Stimulated activated CD8-positive, alpha-beta memory T cell treated with anti-CD3 and anti-CD28 coated beads, Interleukin-7, amount 100 ng/mL, for 48 hours (primary cell): ENCODE data around the gene FPR2.
A peak's percentile ranks its signal among the peaks of the same experiment; 100 is the strongest.
"Not testable (repeated sequence)": the region's sequence is repeated elsewhere in the genome, so short reads cannot be mapped to it uniquely, and the experiment has no call there.

Source experiments
- DNase-seq, 2 donors: peaks; one replicate each; pipeline ENCODE4 v3.0.0-alpha.2; 2020; ENCODE audit warnings: low read depth in 1 of 2; ENCODE audit errors: extremely low read depth in 1 of 2

FPR2 gene

DNA sequence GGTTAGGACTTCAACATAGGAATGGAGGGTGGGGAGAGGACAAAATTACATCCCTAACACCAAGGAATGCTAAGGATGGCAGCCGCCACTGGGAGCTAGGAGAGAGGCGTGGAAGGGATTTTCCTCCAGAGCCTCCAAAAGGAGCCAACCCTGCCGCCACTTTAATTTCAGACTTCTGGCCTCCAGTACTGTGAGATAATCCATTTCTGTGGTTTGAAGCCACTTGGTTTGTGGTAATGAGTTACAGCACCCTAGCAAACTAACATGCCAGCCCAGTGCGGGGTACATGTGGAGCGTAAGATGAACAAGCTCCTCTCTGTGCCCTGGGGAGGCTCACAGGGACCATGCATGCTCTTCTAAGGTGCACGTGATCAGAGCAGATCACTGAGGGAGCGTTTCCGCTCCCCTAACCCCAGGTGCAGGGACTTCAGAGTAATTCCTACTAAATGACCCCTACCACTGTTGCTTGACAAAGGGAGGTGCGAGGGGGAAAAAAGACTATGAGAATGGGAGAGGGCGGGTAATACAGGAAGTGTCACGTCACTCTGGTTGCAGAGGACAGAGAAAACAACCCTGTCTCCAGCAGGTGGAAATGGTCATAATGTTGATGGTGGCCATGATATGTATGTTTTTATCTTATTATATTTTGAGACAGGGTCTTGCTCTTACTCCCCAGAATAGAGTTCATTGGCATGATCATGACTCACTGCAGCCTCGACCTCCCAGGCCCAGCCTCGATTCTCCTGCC, 21.3 kb upstream of the FPR2 start:
- DNase-seq: no peak

DNA sequence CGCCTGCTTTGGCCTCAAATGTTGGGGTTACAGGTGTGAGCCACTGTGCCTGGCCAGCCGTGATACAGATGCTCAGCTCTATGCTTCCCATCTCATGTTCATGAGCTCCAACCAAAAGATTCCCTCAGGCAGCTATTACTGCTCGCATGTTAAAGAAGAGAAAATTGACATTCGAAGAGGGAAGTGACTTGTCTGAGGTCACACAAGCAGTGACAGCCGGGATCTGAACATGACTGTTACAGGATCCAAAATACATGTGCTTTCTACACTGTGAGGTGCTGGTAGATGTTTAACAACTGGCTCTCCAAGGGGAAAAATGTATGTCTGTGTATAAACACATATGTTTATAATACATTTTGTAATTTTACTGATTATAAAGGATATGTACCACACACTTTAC, 20.6 kb upstream of the FPR2 start:
- DNase-seq: no peak

DNA sequence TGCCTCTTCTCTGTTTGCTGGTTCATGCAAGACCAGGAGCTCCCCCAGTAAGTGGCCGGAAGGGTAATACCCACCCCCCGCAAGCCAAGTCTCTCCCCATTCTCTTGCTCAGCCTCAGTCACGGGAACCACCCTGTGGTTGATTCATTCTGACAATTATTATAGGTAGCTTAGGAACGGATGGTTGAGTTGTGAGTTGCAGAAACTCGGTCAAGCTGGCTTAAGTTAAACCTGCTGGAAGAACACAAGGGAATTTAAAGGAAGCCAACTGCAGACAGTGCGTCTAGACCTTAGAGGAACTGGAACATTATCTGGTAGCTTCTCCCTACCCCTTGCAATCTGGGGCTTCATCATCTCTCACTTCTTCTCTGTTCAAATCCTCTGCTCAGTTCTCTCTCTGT, 18.2 kb upstream of the FPR2 start:
- DNase-seq: no peak

DNA sequence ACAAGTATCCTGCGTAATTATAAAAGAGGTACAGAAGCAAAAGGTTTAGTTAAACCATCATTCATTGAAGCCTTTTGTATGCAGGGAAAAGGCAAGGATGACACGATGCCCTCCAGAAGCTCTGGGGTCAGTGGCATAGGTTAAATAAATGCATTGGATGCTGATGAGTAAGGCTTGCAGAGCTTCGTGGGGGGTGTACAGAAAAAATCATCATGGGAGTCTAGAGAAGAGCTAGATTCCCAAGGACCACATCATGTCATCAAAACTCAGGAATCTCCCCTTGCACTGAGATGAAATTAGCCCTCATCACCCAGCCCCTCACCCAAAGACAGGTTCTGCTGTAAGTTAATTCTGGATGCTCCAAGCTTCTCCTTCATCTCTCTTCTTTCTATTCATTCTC, 17.6 kb upstream of the FPR2 start:
- DNase-seq: no peak

DNA sequence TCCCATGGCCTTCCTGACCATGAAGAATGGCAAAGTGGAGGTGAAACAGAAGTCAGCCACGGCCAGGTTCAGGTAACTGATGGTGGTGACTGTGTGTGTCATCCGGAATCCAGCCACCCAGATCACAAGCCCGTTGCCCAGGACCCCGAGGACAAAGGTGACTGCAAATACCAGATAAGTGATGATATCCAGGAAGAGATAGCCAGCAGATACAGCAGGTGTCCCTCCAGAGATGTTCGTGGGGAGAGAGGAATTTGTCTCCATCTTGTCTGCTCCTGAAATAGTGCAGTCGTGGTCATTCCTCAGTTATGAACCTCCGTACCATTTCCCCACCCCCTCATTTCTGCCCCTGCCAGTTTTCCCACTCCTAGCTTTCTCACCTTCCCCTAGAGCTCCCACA, 14.2 kb upstream of the FPR2 start:
- DNase-seq: no peak

DNA sequence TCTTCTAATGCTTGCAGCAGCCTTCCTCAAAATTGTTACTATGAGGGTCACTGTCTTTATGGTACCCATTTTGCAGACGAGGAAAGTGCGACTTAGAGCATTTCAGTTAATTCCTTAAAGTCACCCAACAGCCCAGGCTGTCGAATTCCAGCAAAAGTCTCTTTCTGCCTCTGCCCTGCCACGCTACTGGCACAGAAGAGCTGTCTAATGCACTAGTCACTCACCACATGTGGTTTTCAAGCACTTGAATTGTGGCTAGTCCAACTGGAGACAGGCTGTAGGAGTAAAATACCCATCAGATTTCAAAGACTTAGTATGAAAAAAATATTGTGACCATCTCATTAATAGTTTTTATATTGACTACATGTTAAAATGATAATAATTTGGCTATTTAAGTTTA, 11.0 kb upstream of the FPR2 start:
- DNase-seq: no peak

DNA sequence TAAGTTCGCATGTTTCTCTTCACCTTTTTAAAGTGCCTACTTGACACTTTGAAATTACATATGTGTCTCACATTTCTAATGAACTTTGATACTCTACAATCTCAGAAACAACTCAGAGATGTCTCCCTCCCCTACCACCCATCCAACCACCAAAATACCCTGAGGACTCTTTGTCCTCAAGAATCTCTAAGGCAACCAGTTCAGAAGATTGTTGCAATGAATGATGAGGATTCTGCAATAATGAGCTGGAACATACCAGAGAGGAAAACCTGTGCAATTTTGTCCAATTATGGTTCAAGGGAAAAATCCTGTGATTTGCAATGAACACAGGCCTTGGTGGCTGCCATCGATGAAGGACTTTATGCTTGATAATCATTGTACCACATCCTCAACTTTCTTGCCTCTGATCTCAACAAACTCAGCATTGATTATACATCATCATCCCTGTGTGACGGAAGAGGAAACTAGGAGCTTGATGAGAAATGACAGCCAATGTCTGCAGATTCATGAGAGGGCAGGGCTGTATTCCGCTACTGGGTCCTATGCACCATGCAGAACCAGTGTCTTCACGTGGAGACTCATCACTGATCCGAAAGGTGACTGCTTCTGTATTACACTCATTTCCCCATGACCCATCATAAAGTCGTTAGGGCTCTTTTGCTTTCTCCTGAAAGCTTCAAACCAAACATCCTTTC, 10.4 kb upstream of the FPR2 start:
- no peak for DNase-seq

GRCh38 chr19:51751655-51752054, 9.3 kb upstream of the FPR2 start, which contains the start of gene FPR1:
Gene FPR1, minus strand, starts transcription at chr19:51751878. Its CDS starts 4,884 bp downstream, at chr19:51746994.
- no peak for DNase-seq

- DNase-seq: no peak
Measured at GRCh38 chr19:51754109-51754508, 6.9 kb upstream of the FPR2 start.

- no peak for DNase-seq
Measured at GRCh38 chr19:51754770-51755169, 6.2 kb upstream of the FPR2 start.

DNA sequence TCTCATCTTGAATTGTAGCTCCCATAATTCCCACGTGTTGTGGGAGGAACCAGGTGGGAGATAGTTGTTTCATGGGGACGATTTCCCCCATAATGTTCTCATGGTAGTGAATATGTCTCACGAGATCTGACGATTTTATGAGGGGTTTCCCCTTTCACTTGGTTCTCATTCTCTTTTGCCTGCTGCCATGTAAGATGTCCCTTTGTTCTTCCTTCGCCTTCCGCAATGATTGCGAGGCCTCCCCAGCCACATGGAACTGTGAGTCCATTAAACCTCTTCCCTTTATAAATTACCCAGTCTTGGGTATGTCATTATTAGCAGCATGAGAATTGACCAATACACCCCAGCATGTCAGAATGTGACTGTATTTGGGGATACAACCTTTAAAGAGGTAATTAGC, 5.4 kb upstream of the FPR2 start:
- no peak for DNase-seq

DNA sequence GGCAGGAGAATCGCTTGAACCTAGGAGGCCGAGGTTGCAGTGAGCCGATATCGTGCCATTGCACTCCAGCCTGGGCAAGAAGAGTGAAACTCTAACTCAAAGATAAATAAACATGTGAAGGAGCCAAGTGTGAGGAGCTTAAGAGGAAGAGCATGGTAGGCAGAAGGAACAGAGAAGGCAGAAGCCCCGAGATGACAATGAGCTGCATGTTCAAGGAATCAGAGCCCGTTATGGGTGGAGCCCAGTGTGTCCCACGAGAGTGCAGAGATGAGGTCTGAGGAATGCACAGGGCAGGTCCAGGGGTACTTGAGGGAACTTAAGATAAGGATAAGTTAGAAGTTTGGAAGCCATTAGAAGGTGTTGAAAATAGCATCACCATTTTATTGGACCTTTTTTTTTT, 716 bp downstream of the FPR2 start:
- DNase-seq: no peak

DNA sequence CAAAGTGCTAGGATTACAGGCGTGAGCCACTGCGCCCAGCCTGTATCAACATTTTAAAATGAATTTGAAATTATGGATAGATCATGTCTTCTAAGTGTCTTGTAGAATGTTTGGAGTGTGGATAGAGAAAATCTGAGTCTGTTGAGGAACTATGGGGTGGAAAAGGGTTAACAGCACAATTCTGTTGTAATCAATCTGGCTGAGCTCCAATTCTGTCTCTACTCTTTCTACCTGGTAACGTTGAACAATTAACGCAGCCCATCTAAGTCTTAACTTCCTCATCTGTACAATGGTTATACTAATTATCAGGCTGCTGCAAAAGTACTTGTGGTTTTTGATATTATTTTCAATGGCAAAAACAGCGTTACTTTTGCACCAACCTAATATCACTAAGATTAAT, 4.1 kb downstream of the FPR2 start:
- DNase-seq: no peak

DNA sequence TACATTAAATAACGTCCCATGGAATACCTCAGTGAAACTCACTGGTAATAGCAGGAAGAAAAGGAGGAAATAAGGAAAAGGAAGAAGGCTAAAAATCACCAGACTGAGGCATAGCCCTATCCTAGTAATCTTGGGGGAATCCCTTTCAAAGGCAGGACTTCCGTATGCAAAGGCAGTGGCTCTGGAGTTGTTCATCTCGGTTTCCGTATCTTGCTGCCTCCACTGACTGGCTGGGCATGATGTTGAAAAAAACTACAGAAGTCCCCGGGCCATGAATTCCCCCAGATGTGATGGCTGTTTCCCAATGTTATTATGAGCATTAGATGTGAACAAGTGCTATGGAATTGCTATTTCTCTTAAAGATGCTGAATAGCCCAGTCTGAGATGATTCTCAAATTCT, 5.5 kb downstream of the FPR2 start:
- DNase-seq: no peak

- no peak for DNase-seq
Measured at GRCh38 chr19:51771376-51772130, 10.6 kb downstream of the FPR2 start.

- no peak for DNase-seq
Measured at GRCh38 chr19:51772977-51773376, 12.0 kb downstream of the FPR2 start.

DNA sequence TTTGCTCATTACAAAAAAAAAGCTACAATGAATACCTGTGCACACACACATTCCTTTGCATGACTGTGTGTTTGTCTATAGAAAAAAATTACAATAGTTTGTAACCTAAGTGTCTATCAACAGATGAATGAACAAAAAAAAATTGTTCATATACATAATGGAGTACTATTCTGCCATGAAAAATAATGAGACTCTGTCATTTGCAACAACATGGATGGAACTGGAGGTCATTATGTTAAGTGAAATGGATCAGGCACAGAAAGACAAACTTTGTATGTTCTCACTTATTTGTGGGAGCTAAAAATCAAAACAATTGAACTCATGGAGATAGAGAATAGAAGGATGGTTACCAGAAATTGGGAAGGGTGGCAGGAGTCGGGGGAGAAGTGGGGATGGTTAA, 15.6 kb downstream of the FPR2 start:
- not testable (repeated sequence) for DNase-seq

- DNase-seq: peak in 1 of 2 donors; percentile 11
Measured at GRCh38 chr19:51777570-51778462, 16.8 kb downstream of the FPR2 start.

DNA sequence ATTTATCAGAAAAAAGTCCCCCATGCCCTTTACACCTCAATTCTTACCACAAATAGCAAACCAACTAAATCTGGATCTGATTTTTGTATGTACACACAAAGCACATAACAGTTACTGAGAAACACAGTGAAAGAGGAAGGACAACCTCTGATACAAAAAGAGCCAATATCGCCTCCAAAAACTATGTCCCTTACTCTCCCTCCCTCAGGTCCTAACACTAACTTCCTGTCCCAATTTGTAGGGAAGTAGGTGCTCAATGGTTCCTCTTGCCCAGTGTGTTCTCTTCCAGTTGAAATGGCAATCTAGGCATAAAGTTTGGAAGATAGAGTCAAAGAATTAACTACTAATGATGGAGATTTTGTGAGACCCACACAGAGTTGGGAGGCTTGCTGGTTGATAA, 18.2 kb downstream of the FPR2 start:
- DNase-seq: no peak

- no peak for DNase-seq
Measured at GRCh38 chr19:51779703-51780102, 18.7 kb downstream of the FPR2 start.

DNA sequence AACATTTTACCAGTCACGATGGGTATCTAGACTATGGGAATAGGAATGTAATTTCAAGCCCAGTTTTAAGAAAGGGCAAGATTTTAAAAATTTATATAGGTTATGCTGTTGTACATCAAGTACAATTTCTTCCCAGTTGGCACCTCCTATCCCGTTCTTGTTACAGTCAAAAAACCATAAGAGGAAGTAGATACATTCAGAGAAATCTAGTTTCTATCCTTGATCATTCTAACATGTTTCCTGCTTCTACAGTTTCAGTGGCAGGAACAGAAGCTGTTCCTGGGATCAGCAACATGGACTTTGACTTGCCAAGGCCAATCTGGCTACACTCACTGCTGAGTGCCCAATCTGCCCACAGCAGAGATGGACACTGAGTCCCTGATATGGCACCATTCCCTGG, 19.3 kb downstream of the FPR2 start:
- no peak for DNase-seq
